Activated naive CD4-positive, alpha-beta T cell treated with anti-CD3 and anti-CD28 coated beads, Interleukin-2, amount 50 U/mL, for 72 hours (primary cell): Measurements from ENCODE around the gene CBLB. TPM values are rescaled to one million over a fixed set of nuclear protein-coding genes. Genes with fewer than 3 reads are reported as not detected.
A peak's percentile ranks its signal among the peaks of the same experiment; 100 is the strongest.
"Not testable (repeated sequence)": the region's sequence is repeated elsewhere in the genome, so short reads cannot be mapped to it uniquely, and the experiment has no call there.

Experiments
- ATAC-seq, 2 donors: fragments of 150-1000 bp; cut with Tn5 transposase; 2 replicates each; pipeline ENCODE4 v1.10.0; 2021; ENCODE audit warnings: mild to moderate bottlenecking in 2 of 2, moderate library complexity in 2 of 2
- DNase-seq, 2 donors: peaks; one replicate each; pipeline ENCODE4 v3.0.0; 2021 to 2022; ENCODE audit warnings: low spot score in 2 of 2
- H3K27ac Mint-ChIP-seq, 2 donors: one replicate each; pipeline ENCODE4 v1.8.0; 2022; ENCODE audit warnings: mild to moderate bottlenecking in 2 of 2, mixed read lengths in 2 of 2
- H3K36me3 Mint-ChIP-seq, 2 donors: one replicate each; pipeline ENCODE4 v1.8.0; 2022; ENCODE audit warnings: mixed read lengths in 2 of 2
- H3K9me3 Mint-ChIP-seq, 2 donors: one replicate each; pipeline ENCODE4 v1.8.0; 2022; ENCODE audit warnings: mixed read lengths in 2 of 2
- total RNA-seq, 2 donors: library from RNA; stranded (reverse); gene quantifications; one replicate each; pipeline ENCODE4 v1.2.3, GENCODE V29; 2022

CBLB gene
- total RNA-seq, 2 donors from 2014 or later: 81.3 to 107 TPM

GRCh38 chr3:105745046-105745445 is 123.8 kb downstream of the CBLB start:
- peaks cover 19 to 51% of the 10 kb centered on the region in 2 donors for H3K36me3 Mint-ChIP-seq
- DNase-seq: no peak
- no peak overlapping the region for H3K27ac Mint-ChIP-seq
- no peaks in the 10 kb centered on the region for H3K9me3 Mint-ChIP-seq
- ATAC-seq: no peak

GRCh38 chr3:105744202-105744601 is 124.6 kb downstream of the CBLB start:
- Mint-ChIP-seq H3K27ac (peak overlapping the region; percentile 78 to 80), H3K36me3 (peaks cover 21 to 56% of the 10 kb centered on the region in 2 donors), H3K9me3 (no peaks in the 10 kb centered on the region)
- DNase-seq (no peak), ATAC-seq (peak; percentile 47 to 49)

- no peaks in the 10 kb centered on the region for H3K9me3 Mint-ChIP-seq
- H3K27ac Mint-ChIP-seq: no peak overlapping the region
- ATAC-seq (no peak), DNase-seq (no peak)
- H3K36me3 Mint-ChIP-seq: peaks cover 6 to 56% of the 10 kb centered on the region in 2 donors
Observed at GRCh38 chr3:105733356-105733755, 135.5 kb downstream of the CBLB start.

GRCh38 chr3:105731686-105732085 is 137.1 kb downstream of the CBLB start:
- Mint-ChIP-seq H3K9me3 (peaks cover 4 to 13% of the 10 kb centered on the region in 2 donors), H3K27ac (no peak overlapping the region), H3K36me3 (peaks cover 23 to 72% of the 10 kb centered on the region in 2 donors)
- ATAC-seq: no peak
- no peak for DNase-seq

GRCh38 chr3:105730801-105731354 is 137.9 kb downstream of the CBLB start:
- ATAC-seq: peak in 1 of 2 donors; percentile 16
- peaks cover 4 to 13% of the 10 kb centered on the region in 2 donors for H3K9me3 Mint-ChIP-seq
- peaks cover 24 to 69% of the 10 kb centered on the region in 2 donors for H3K36me3 Mint-ChIP-seq
- no peak overlapping the region for H3K27ac Mint-ChIP-seq
- DNase-seq: no peak

GRCh38 chr3:105729667-105730066 is 139.1 kb downstream of the CBLB start:
- Mint-ChIP-seq H3K27ac (no peak overlapping the region), H3K36me3 (peaks cover 24 to 72% of the 10 kb centered on the region in 2 donors), H3K9me3 (peaks cover 4 to 13% of the 10 kb centered on the region in 2 donors)
- ATAC-seq (no peak), DNase-seq (no peak)

- peaks cover 4 to 13% of the 10 kb centered on the region in 2 donors for H3K9me3 Mint-ChIP-seq
- H3K36me3 Mint-ChIP-seq: peaks cover 24 to 69% of the 10 kb centered on the region in 2 donors
- ATAC-seq (no peak), DNase-seq (no peak)
- H3K27ac Mint-ChIP-seq: no peak overlapping the region
Observed at GRCh38 chr3:105728771-105729312, 140.0 kb downstream of the CBLB start.

- Mint-ChIP-seq H3K36me3 (peaks cover 24 to 62% of the 10 kb centered on the region in 2 donors), H3K27ac (peak overlapping the region in 1 of 2 donors; percentile 94), H3K9me3 (peaks cover 4 to 13% of the 10 kb centered on the region in 2 donors)
- not testable (repeated sequence) for ATAC-seq, DNase-seq
Observed at GRCh38 chr3:105727036-105727435, 141.8 kb downstream of the CBLB start.

- peaks cover 3 to 10% of the 10 kb centered on the region in 2 donors for H3K9me3 Mint-ChIP-seq
- no peak overlapping the region for H3K27ac Mint-ChIP-seq
- peaks cover 21 to 61% of the 10 kb centered on the region in 2 donors for H3K36me3 Mint-ChIP-seq
- DNase-seq (no peak), ATAC-seq (peak; percentile 68 to 69)
Observed at GRCh38 chr3:105722943-105723556, 145.8 kb downstream of the CBLB start.

GRCh38 chr3:105719791-105720190 is 149.0 kb downstream of the CBLB start:
- Mint-ChIP-seq H3K9me3 (no peaks in the 10 kb centered on the region), H3K27ac (no peak overlapping the region)

GRCh38 chr3:105715372-105715771 is 153.4 kb downstream of the CBLB start:
- H3K9me3 Mint-ChIP-seq: no peaks in the 10 kb centered on the region
- H3K36me3 Mint-ChIP-seq: peaks cover 18 to 62% of the 10 kb centered on the region in 2 donors
- DNase-seq (no peak), ATAC-seq (peak in 1 of 2 donors; percentile 76)
- peak overlapping the region in 1 of 2 donors; percentile 75 for H3K27ac Mint-ChIP-seq

More at GRCh38 chr3:105719791-105720190, 149.0 kb downstream of the CBLB start:
- ATAC-seq (peak in 1 of 2 donors; percentile 57), DNase-seq (no peak)
- H3K36me3 Mint-ChIP-seq: peaks cover 13 to 66% of the 10 kb centered on the region in 2 donors

- H3K27ac Mint-ChIP-seq: no peak overlapping the region
- ATAC-seq: no peak
Observed at GRCh38 chr3:105714453-105714852, 154.4 kb downstream of the CBLB start.

GRCh38 chr3:105708980-105709379 is 159.8 kb downstream of the CBLB start:
- H3K36me3 Mint-ChIP-seq: peaks cover 0 to 37% of the 10 kb centered on the region in 2 donors
- H3K27ac Mint-ChIP-seq: no peak overlapping the region
- no peaks in the 10 kb centered on the region for H3K9me3 Mint-ChIP-seq
- ATAC-seq (no peak), DNase-seq (no peak)

More at GRCh38 chr3:105714453-105714852, 154.4 kb downstream of the CBLB start:
- Mint-ChIP-seq H3K9me3 (no peaks in the 10 kb centered on the region), H3K36me3 (peaks cover 12 to 62% of the 10 kb centered on the region in 2 donors)
- DNase-seq: no peak

GRCh38 chr3:105707009-105707408 is 161.8 kb downstream of the CBLB start:
- DNase-seq (no peak), ATAC-seq (no peak)
- H3K27ac Mint-ChIP-seq: no peak overlapping the region
- H3K36me3 Mint-ChIP-seq: peaks cover 3 to 45% of the 10 kb centered on the region in 2 donors
- H3K9me3 Mint-ChIP-seq: no peaks in the 10 kb centered on the region

- DNase-seq: no peak
- no peak for ATAC-seq
- Mint-ChIP-seq H3K9me3 (no peaks in the 10 kb centered on the region), H3K36me3 (peaks cover 7 to 56% of the 10 kb centered on the region in 2 donors), H3K27ac (no peak overlapping the region)
Observed at GRCh38 chr3:105704726-105705410, 163.9 kb downstream of the CBLB start.

- H3K36me3 Mint-ChIP-seq: peaks cover 7 to 69% of the 10 kb centered on the region in 2 donors
- ATAC-seq: peak; percentile 99 to 100
- H3K27ac Mint-ChIP-seq: peak overlapping the region in 1 of 2 donors; percentile 69
- no peak for DNase-seq
- no peaks in the 10 kb centered on the region for H3K9me3 Mint-ChIP-seq
Observed at GRCh38 chr3:105700575-105700974, 168.2 kb downstream of the CBLB start.

GRCh38 chr3:105691633-105692032 is 177.2 kb downstream of the CBLB start:
- peaks cover 0 to 5% of the 10 kb centered on the region in 2 donors for H3K9me3 Mint-ChIP-seq
- H3K27ac Mint-ChIP-seq: no peak overlapping the region
- no peak for ATAC-seq
- H3K36me3 Mint-ChIP-seq: peaks cover 30 to 39% of the 10 kb centered on the region in 2 donors
- no peak for DNase-seq
